AG09309 (cell line): ENCODE data around the gene LCA5L.

ENCODE experiments used
- DNase-seq: peaks from one replicate; pipeline ENCODE4 v3.0.0-alpha.2; 2010; ENCODE audit warnings: low read depth
- H3K4me3 ChIP-seq: 2 replicates; pipeline ENCODE4 v1.5.1; 2011; ENCODE audit warnings: mild to moderate bottlenecking, low read depth, low read length, moderate library complexity; ENCODE audit not compliant: control insufficient read depth
- CTCF ChIP-seq: IDR thresholded peaks from 2 replicates; pipeline ENCODE4 v1.5.1; 2011; ENCODE audit warnings: mild to moderate bottlenecking, low read depth, low read length, inconsistent platforms; ENCODE audit not compliant: insufficient read depth, control insufficient read depth; ENCODE audit errors: missing control alignments

Gene LCA5L

GRCh38 chr21:39467746-39468145 lies 22.2 kb upstream of the LCA5L start:
- TF ChIP-seq CTCF = no peak
- no peak for DNase-seq
- H3K4me3 ChIP-seq = no peak overlapping the region

- TF ChIP-seq CTCF = no peak
- DNase-seq = no peak
- H3K4me3 ChIP-seq = no peak overlapping the region
These were observed 21.0 kb upstream of the LCA5L start for GRCh38 chr21:39466584-39466983.

GRCh38 chr21:39463308-39463707 lies 17.7 kb upstream of the LCA5L start:
- H3K4me3 ChIP-seq = no peak overlapping the region

GRCh38 chr21:39461419-39461818 lies 15.8 kb upstream of the LCA5L start:
- no peak for DNase-seq
- H3K4me3 ChIP-seq = no peak overlapping the region
- no peak for TF ChIP-seq CTCF

More at GRCh38 chr21:39463308-39463707, 17.7 kb upstream of the LCA5L start:
- no peak for TF ChIP-seq CTCF
- DNase-seq = no peak

- TF ChIP-seq CTCF = peak; percentile 24
- no peak for DNase-seq
- H3K4me3 ChIP-seq = no peak overlapping the region
These were observed 11.1 kb upstream of the LCA5L start for GRCh38 chr21:39456665-39457064.

- no peak for DNase-seq
- no peak for TF ChIP-seq CTCF
- H3K4me3 ChIP-seq = no peak overlapping the region
These were observed 9.5 kb upstream of the LCA5L start for GRCh38 chr21:39454949-39455668.
